Gastrocnemius medialis (tissue), 4 donors: ENCODE measurements around the gene LIMCH1. TPM values are rescaled to one million over a fixed set of nuclear protein-coding genes. Genes with fewer than 3 reads are reported as not detected.
A peak's percentile ranks its signal among the peaks of the same experiment; 100 is the strongest.

ENCODE experiments used
- ATAC-seq, 2 donors: fragments of 150-250 bp; one replicate each; pipeline ENCODE4 v1.9.1; 2016
- DNase-seq, 2 donors: peaks; one replicate each; pipeline ENCODE4 v3.0.0-alpha.2; 2019
- H3K27ac ChIP-seq, 4 donors: fragments of 200-600 bp; sonication (generic); 1 replicate in 1 of 4; 2 replicates in 3 of 4; pipeline ENCODE4 v1.5.1; 2016 to 2018; ENCODE audit warnings: mild to moderate bottlenecking in 2 of 4, moderate library complexity in 1 of 4
- H3K27me3 ChIP-seq, 3 donors: fragments of 200-600 bp; sonication (generic) in 2 of 3; 1 replicate in 1 of 3; 2 replicates in 2 of 3; pipeline versions ENCODE4 v1.5.1 to v1.6.0; 2016 to 2019; ENCODE audit warnings: mild to moderate bottlenecking in 1 of 3, moderate library complexity in 1 of 3
- H3K36me3 ChIP-seq, 2 donors: fragments of 200-600 bp; sonication (generic) in 1 of 2; one replicate each; pipeline ENCODE4 v1.5.1; 2017 to 2018
- H3K4me1 ChIP-seq, 2 donors: fragments of 200-600 bp; sonication (generic) in 1 of 2; one replicate each; pipeline ENCODE4 v1.5.1; 2016 to 2017; ENCODE audit warnings: mild to moderate bottlenecking in 2 of 2
- H3K4me3 ChIP-seq, 4 donors: fragments of 200-600 bp; sonication (generic) in 3 of 4; 1 replicate in 1 of 4; 2 replicates in 3 of 4; pipeline ENCODE4 v1.5.1; 2016 to 2019; ENCODE audit warnings: mild to moderate bottlenecking in 2 of 4
- H3K9me3 ChIP-seq, 3 donors: fragments of 200-600 bp; sonication (generic) in 2 of 3; 1 replicate in 1 of 3; 2 replicates in 2 of 3; pipeline ENCODE4 v1.5.1; 2016 to 2019
- POLR2A ChIP-seq, 2 donors: fragments of 450-650 bp; IDR thresholded peaks; one replicate each; pipeline ENCODE4 v1.6.1; 2017; ENCODE audit warnings: antibody characterized with exemption in 2 of 2, mild to moderate bottlenecking in 2 of 2, moderate library complexity in 2 of 2
- in situ Hi-C, 4 donors: fragments of 200-750 bp; cut with MboI; loops; one replicate each; pipeline versions ENCODE4 v1.15.0 to v1.8.0; 2017; ENCODE audit warnings: low sequenced_read_pairs in 4 of 4
- intact Hi-C: fragments of 100-400 bp; cut with DNase I; formaldehyde crosslinking; loops from one replicate; pipeline ENCODE4 v1.15.1; 2023; ENCODE audit warnings: low total_unique reads
- total RNA-seq, 4 donors: library from RNA; depleted of rRNA; stranded (reverse); fragments of >200 nt; gene quantifications; one replicate each; pipeline versions ENCODE4 v1.1.0 to v1.2.3, GENCODE V29; 2016
- TF ChIP-seq, protein P1 (sequence below), 5 experiments: fragments of 450-650 bp in 3 of 5; fragments of 200-600 bp in 2 of 5; sonication (generic) in 2 of 5; IDR thresholded peaks in 4 of 5; conservative IDR thresholded peaks in 1 of 5; 1 replicate in 4 of 5; 2 replicates in 1 of 5; pipeline ENCODE4 v1.5.1; 2016 to 2019; ENCODE audit warnings: antibody characterized with exemption in 5 of 5, mild to moderate bottlenecking in 3 of 5, moderate library complexity in 3 of 5

Gene LIMCH1
- total RNA-seq, 4 donors from 2014 or later, result 36.2 to 71.4 (median 52.1) TPM

GRCh38 chr4:41594432-41594831 lies 56.5 kb downstream of the LIMCH1 start:
- H3K36me3 ChIP-seq, result no peaks in the 10 kb centered on the region
- H3K9me3 ChIP-seq, result no peaks in the 10 kb centered on the region
- TF ChIP-seq, protein P1, sequence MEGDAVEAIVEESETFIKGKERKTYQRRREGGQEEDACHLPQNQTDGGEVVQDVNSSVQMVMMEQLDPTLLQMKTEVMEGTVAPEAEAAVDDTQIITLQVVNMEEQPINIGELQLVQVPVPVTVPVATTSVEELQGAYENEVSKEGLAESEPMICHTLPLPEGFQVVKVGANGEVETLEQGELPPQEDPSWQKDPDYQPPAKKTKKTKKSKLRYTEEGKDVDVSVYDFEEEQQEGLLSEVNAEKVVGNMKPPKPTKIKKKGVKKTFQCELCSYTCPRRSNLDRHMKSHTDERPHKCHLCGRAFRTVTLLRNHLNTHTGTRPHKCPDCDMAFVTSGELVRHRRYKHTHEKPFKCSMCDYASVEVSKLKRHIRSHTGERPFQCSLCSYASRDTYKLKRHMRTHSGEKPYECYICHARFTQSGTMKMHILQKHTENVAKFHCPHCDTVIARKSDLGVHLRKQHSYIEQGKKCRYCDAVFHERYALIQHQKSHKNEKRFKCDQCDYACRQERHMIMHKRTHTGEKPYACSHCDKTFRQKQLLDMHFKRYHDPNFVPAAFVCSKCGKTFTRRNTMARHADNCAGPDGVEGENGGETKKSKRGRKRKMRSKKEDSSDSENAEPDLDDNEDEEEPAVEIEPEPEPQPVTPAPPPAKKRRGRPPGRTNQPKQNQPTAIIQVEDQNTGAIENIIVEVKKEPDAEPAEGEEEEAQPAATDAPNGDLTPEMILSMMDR (IDR thresholded peaks at IDR 0.05 in 4 of 5, conservative IDR thresholded peaks at IDR 0.05 in 1 of 5), result no peak
- no peak for TF ChIP-seq POLR2A (IDR thresholded peaks at IDR 0.05)
- H3K4me1 ChIP-seq, result peaks cover 22 to 44% of the 10 kb centered on the region in 2 donors
- no peak overlapping the region for H3K27ac ChIP-seq
- intact Hi-C loops, result no loop called here
- no peaks in the 10 kb centered on the region for H3K27me3 ChIP-seq
- in situ Hi-C loops, result no loop called here
- peak in 1 of 2 donors; percentile 30 for DNase-seq
- peak; percentile 29 to 36 for ATAC-seq
- no peak overlapping the region for H3K4me3 ChIP-seq

- Histone ChIP-seq H3K27ac (no peak overlapping the region), H3K4me1 (peaks cover 36 to 55% of the 10 kb centered on the region in 2 donors), H3K36me3 (no peaks in the 10 kb centered on the region), H3K27me3 (no peaks in the 10 kb centered on the region), H3K9me3 (no peaks in the 10 kb centered on the region), H3K4me3 (no peak overlapping the region)
- TF ChIP-seq, protein P1 (IDR thresholded peaks at IDR 0.05 in 4 of 5, conservative IDR thresholded peaks at IDR 0.05 in 1 of 5), result no peak
- no peak for TF ChIP-seq POLR2A (IDR thresholded peaks at IDR 0.05)
- ATAC-seq (no peak), DNase-seq (no peak)
- in situ Hi-C loops (no loop called here), intact Hi-C loops (no loop called here)
These were observed 59.5 kb downstream of the LIMCH1 start for GRCh38 chr4:41597494-41597893.

GRCh38 chr4:41598580-41598979 lies 60.6 kb downstream of the LIMCH1 start:
- no peak for ATAC-seq
- Histone ChIP-seq H3K9me3 (no peaks in the 10 kb centered on the region), H3K4me1 (peaks cover 41 to 60% of the 10 kb centered on the region in 2 donors), H3K27ac (no peak overlapping the region), H3K4me3 (no peak overlapping the region), H3K36me3 (no peaks in the 10 kb centered on the region), H3K27me3 (no peaks in the 10 kb centered on the region)
- in situ Hi-C loops (no loop called here), intact Hi-C loops (no loop called here)
- no peak for DNase-seq
- no peak for TF ChIP-seq POLR2A (IDR thresholded peaks at IDR 0.05)
- TF ChIP-seq, protein P1 (IDR thresholded peaks at IDR 0.05 in 4 of 5, conservative IDR thresholded peaks at IDR 0.05 in 1 of 5), result no peak

GRCh38 chr4:41599192-41599786 lies 61.3 kb downstream of the LIMCH1 start:
- no peaks in the 10 kb centered on the region for H3K27me3 ChIP-seq
- peaks cover 37 to 57% of the 10 kb centered on the region in 2 donors for H3K4me1 ChIP-seq
- ATAC-seq, result no peak
- no peak overlapping the region for H3K27ac ChIP-seq
- intact Hi-C loops, result no loop called here
- DNase-seq, result no peak
- in situ Hi-C loops, result no loop called here
- H3K9me3 ChIP-seq, result no peaks in the 10 kb centered on the region
- H3K4me3 ChIP-seq, result no peak overlapping the region
- TF ChIP-seq POLR2A (IDR thresholded peaks at IDR 0.05), result no peak
- TF ChIP-seq, protein P1 (IDR thresholded peaks at IDR 0.05 in 4 of 5, conservative IDR thresholded peaks at IDR 0.05 in 1 of 5), result no peak
- no peaks in the 10 kb centered on the region for H3K36me3 ChIP-seq
